T-cell (primary cell): ENCODE measurements around the gene MYBPC2. TPM values are rescaled to one million over a fixed set of nuclear protein-coding genes. Genes with fewer than 3 reads are reported as not detected.
"Not testable (repeated sequence)": the region's sequence is repeated elsewhere in the genome, so short reads cannot be mapped to it uniquely, and the experiment has no call there.

Experiments
- ATAC-seq, 4 experiments: fragments of 200-7000 bp in 3 of 4; fragments of 150-1000 bp in 1 of 4; cut with Tn5 transposase; replicated peaks in 1 of 4; 1 replicate in 3 of 4; 2 replicates in 1 of 4; pipeline ENCODE4 v1.10.0; 2021; ENCODE audit warnings: moderate library complexity in 3 of 4, mild to moderate bottlenecking in 2 of 4, moderate number of reproducible peaks in 1 of 4
- CTCF ChIA-PET, 2 donors: fragments of 300-600 bp; sonication (Branson Sonifier 250); formaldehyde crosslinking; loops; one replicate each; lab custom pipeline; 2022; ENCODE audit warnings: antibody characterized with exemption in 2 of 2; lab: Charles Lee
- POLR2A ChIA-PET, 2 donors: fragments of 300-600 bp; sonication (Branson Sonifier 250); formaldehyde crosslinking; loops; one replicate each; lab custom pipeline; 2022; ENCODE audit warnings: antibody characterized with exemption in 2 of 2; lab: Charles Lee
- DNase-seq, 35 experiments: peaks; one replicate each; pipeline versions ENCODE4 v3.0.0 to v3.0.0-alpha.2; 2013 to 2023
- H3K27ac ChIP-seq: one replicate; pipeline ENCODE4 v1.5.1; 2013; ENCODE audit warnings: low read length
- H3K27me3 ChIP-seq, 2 experiments: replicated peaks in 1 of 2; 1 replicate in 1 of 2; 2 replicates in 1 of 2; pipeline versions ENCODE4 v1.6.1 to v1.7.0; 2013; ENCODE audit warnings: low read length in 1 of 2, mixed read lengths in 1 of 2; ENCODE audit not compliant: control insufficient read depth in 2 of 2, insufficient read depth in 2 of 2; ENCODE audit errors: extremely low read depth in 1 of 2
- H3K36me3 ChIP-seq, 2 donors: 1 replicate in 1 of 2; 2 replicates in 1 of 2; pipeline versions ENCODE4 v1.6.1 to v1.7.0; 2013; ENCODE audit warnings: low read length in 1 of 2; ENCODE audit not compliant: control insufficient read depth in 2 of 2, insufficient read depth in 1 of 2; ENCODE audit errors: extremely low read depth in 1 of 2
- H3K4me1 ChIP-seq, 2 experiments: 1 replicate in 1 of 2; 2 replicates in 1 of 2; pipeline versions ENCODE4 v1.6.1 to v1.7.0; 2013; ENCODE audit warnings: low read length in 2 of 2, mixed read lengths in 1 of 2; ENCODE audit not compliant: insufficient read depth in 2 of 2, control insufficient read depth in 1 of 2; ENCODE audit errors: extremely low read depth in 1 of 2
- H3K4me3 ChIP-seq, 2 donors: 1 replicate in 1 of 2; 2 replicates in 1 of 2; pipeline versions ENCODE4 v1.5.1 to v1.7.0; 2013; ENCODE audit warnings: mild to moderate bottlenecking in 2 of 2, low read length in 1 of 2, moderate library complexity in 1 of 2; ENCODE audit not compliant: control insufficient read depth in 1 of 2; ENCODE audit errors: extremely low read depth in 1 of 2
- H3K9me3 ChIP-seq: 2 replicates; pipeline ENCODE4 v1.7.0; 2013
- H3K27ac Mint-ChIP-seq, 2 donors: one replicate each; pipeline ENCODE4 v1.8.0; 2020 to 2021; ENCODE audit warnings: mild to moderate bottlenecking in 2 of 2, mixed read lengths in 2 of 2
- H3K27me3 Mint-ChIP-seq, 2 donors: one replicate each; pipeline ENCODE4 v1.8.0; 2021 to 2022; ENCODE audit warnings: mixed read lengths in 2 of 2
- H3K36me3 Mint-ChIP-seq: one replicate; pipeline ENCODE4 v1.8.0; 2021; ENCODE audit warnings: mixed read lengths
- H3K4me1 Mint-ChIP-seq, 3 donors: one replicate each; pipeline ENCODE4 v1.8.0; 2020 to 2022; ENCODE audit warnings: mixed read lengths in 3 of 3, mild to moderate bottlenecking in 1 of 3
- H3K4me3 Mint-ChIP-seq, 3 donors: one replicate each; pipeline ENCODE4 v1.8.0; 2020 to 2022; ENCODE audit warnings: mild to moderate bottlenecking in 3 of 3, mixed read lengths in 3 of 3, moderate library complexity in 3 of 3
- H3K9me3 Mint-ChIP-seq, 3 donors: one replicate each; pipeline ENCODE4 v1.8.0; 2020 to 2022; ENCODE audit warnings: mixed read lengths in 3 of 3
- WGBS: methylation state at CpG from one replicate; pipeline ENCODE4 v1.1.5; 2013; ENCODE audit warnings: missing lambda C conversion rate; ENCODE audit not compliant: insufficient coverage; 5-methylcytosine and 5-hydroxymethylcytosine counted together
- total RNA-seq, 35 experiments: library from RNA in 6 of 35; stranded (reverse) in 6 of 35; fragments of 120-200 nt in 1 of 35; gene quantifications; one replicate each; pipeline versions ENCODE4 v1.2.1 to v1.2.4 and lab custom pipeline; 2013 to 2026

The MYBPC2 gene
- total RNA-seq, 5 donors from 2014 or later (not counting 1 experiment from before 2014, with no cell fraction given), result 0.28 to 0.38 TPM; not detected in 3

GRCh38 chr19:50465000-50465399, 32.3 kb downstream of the MYBPC2 start:
- CTCF ChIA-PET, result no interaction called here
- H3K9me3 ChIP-seq, result no peaks in the 10 kb centered on the region
- POLR2A ChIA-PET, result no interaction called here
- H3K4me1 Mint-ChIP-seq, result peaks cover 0 to 8% (median 4%) of the 10 kb centered on the region in 3 donors
- H3K9me3 Mint-ChIP-seq, result no peaks in the 10 kb centered on the region
- H3K27ac ChIP-seq, result no peak overlapping the region
- no peak overlapping the region for H3K4me3 ChIP-seq
- ATAC-seq (no peak), DNase-seq (no peak)
- WGBS, result 91% methylated on average over 13 of the region's 13 CpGs
- H3K4me3 Mint-ChIP-seq, result no peak overlapping the region
- no peaks in the 10 kb centered on the region for H3K36me3 Mint-ChIP-seq
- H3K27me3 Mint-ChIP-seq, result peaks cover 30 to 33% of the 10 kb centered on the region in 2 donors
- peaks cover 0 to 49% of the 10 kb centered on the region in 2 experiments for H3K27me3 ChIP-seq
- no peaks in the 10 kb centered on the region for H3K36me3 ChIP-seq
- peaks cover 0 to 7% of the 10 kb centered on the region in 2 experiments for H3K4me1 ChIP-seq
- no peak overlapping the region for H3K27ac Mint-ChIP-seq

GRCh38 chr19:50465986-50466705, 33.5 kb downstream of the MYBPC2 start:
- no peaks in the 10 kb centered on the region for H3K9me3 ChIP-seq
- H3K27ac ChIP-seq, result no peak overlapping the region
- H3K27me3 Mint-ChIP-seq, result peaks cover 25 to 26% of the 10 kb centered on the region in 2 donors
- peaks cover 0 to 5% of the 10 kb centered on the region in 2 experiments for H3K4me1 ChIP-seq
- peaks cover 0 to 39% of the 10 kb centered on the region in 2 experiments for H3K27me3 ChIP-seq
- H3K27ac Mint-ChIP-seq, result no peak overlapping the region
- CTCF ChIA-PET, result interaction anchor here in 1 of 2 donors (0.6 kb wide), 1 partner anchor 1279 kb away, joined by 3 read pairs; no protein-coding TSS in a partner anchor
- ATAC-seq (no peak), DNase-seq (no peak)
- no peaks in the 10 kb centered on the region for H3K36me3 Mint-ChIP-seq
- POLR2A ChIA-PET, result no interaction called here
- no peaks in the 10 kb centered on the region for H3K9me3 Mint-ChIP-seq
- peaks cover 0 to 4% (median 3%) of the 10 kb centered on the region in 3 donors for H3K4me1 Mint-ChIP-seq
- H3K4me3 Mint-ChIP-seq, result no peak overlapping the region
- no peaks in the 10 kb centered on the region for H3K36me3 ChIP-seq
- 84% methylated on average over 23 of the region's 29 CpGs for WGBS
- H3K4me3 ChIP-seq, result no peak overlapping the region

GRCh38 chr19:50466706-50467039, 34.0 kb downstream of the MYBPC2 start:
- no peak overlapping the region for H3K27ac Mint-ChIP-seq
- 81% methylated on average over 4 of the region's 11 CpGs for WGBS
- H3K9me3 Mint-ChIP-seq, result no peaks in the 10 kb centered on the region
- ChIA-PET CTCF (no interaction called here), POLR2A (no interaction called here)
- H3K4me1 ChIP-seq, result no peaks in the 10 kb centered on the region
- DNase-seq (no peak), ATAC-seq (no peak)
- peaks cover 0 to 33% of the 10 kb centered on the region in 2 experiments for H3K27me3 ChIP-seq
- H3K36me3 ChIP-seq, result no peaks in the 10 kb centered on the region
- no peak overlapping the region for H3K4me3 ChIP-seq
- no peak overlapping the region for H3K4me3 Mint-ChIP-seq
- H3K4me1 Mint-ChIP-seq, result no peaks in the 10 kb centered on the region
- no peak overlapping the region for H3K27ac ChIP-seq
- peaks cover 21 to 23% of the 10 kb centered on the region in 2 donors for H3K27me3 Mint-ChIP-seq
- no peaks in the 10 kb centered on the region for H3K36me3 Mint-ChIP-seq
- H3K9me3 ChIP-seq, result no peaks in the 10 kb centered on the region

- H3K36me3 ChIP-seq, result no peaks in the 10 kb centered on the region
These were observed 34.9 kb downstream of the MYBPC2 start for GRCh38 chr19:50467566-50467965.

GRCh38 chr19:50468818-50469217, 36.1 kb downstream of the MYBPC2 start:
- Mint-ChIP-seq H3K4me3 (no peak overlapping the region), H3K36me3 (no peaks in the 10 kb centered on the region), H3K9me3 (no peaks in the 10 kb centered on the region), H3K4me1 (no peaks in the 10 kb centered on the region), H3K27ac (no peak overlapping the region), H3K27me3 (peaks cover 14 to 17% of the 10 kb centered on the region in 2 donors)
- ChIA-PET POLR2A (no interaction called here), CTCF (interaction anchor here in 1 of 2 donors (0.7 kb wide), 1 partner anchor 593 kb away, joined by 3 read pairs; no protein-coding TSS in a partner anchor)
- Histone ChIP-seq H3K27ac (no peak overlapping the region), H3K27me3 (peaks cover 0 to 24% of the 10 kb centered on the region in 2 experiments), H3K4me3 (no peak overlapping the region), H3K4me1 (no peaks in the 10 kb centered on the region), H3K9me3 (no peaks in the 10 kb centered on the region), H3K36me3 (no peaks in the 10 kb centered on the region)
- no peak for DNase-seq
- no peak for ATAC-seq
- 80% methylated on average over 4 of the region's 6 CpGs for WGBS

More at GRCh38 chr19:50467566-50467965, 34.9 kb downstream of the MYBPC2 start:
- Histone ChIP-seq H3K9me3 (no peaks in the 10 kb centered on the region), H3K27ac (no peak overlapping the region), H3K4me3 (no peak overlapping the region), H3K27me3 (peaks cover 0 to 29% of the 10 kb centered on the region in 2 experiments), H3K4me1 (no peaks in the 10 kb centered on the region)
- WGBS, result 83% methylated on average over 15 of the region's 18 CpGs
- no peak for DNase-seq
- Mint-ChIP-seq H3K4me3 (no peak overlapping the region), H3K4me1 (no peaks in the 10 kb centered on the region), H3K27ac (no peak overlapping the region), H3K27me3 (peaks cover 19% of the 10 kb centered on the region in 2 donors), H3K9me3 (no peaks in the 10 kb centered on the region), H3K36me3 (no peaks in the 10 kb centered on the region)
- CTCF ChIA-PET, result no interaction called here
- ATAC-seq, result no peak
- POLR2A ChIA-PET, result no interaction called here

- H3K36me3 ChIP-seq, ATAC-seq, H3K9me3 ChIP-seq, H3K9me3 Mint-ChIP-seq, H3K4me3 Mint-ChIP-seq, H3K27ac ChIP-seq, H3K4me3 ChIP-seq, POLR2A ChIA-PET, H3K27ac Mint-ChIP-seq, DNase-seq, H3K36me3 Mint-ChIP-seq: not testable (repeated sequence)
- Histone ChIP-seq H3K27me3 (peaks cover 0 to 17% of the 10 kb centered on the region in 2 experiments), H3K4me1 (peaks cover 9 to 26% of the 10 kb centered on the region in 2 experiments)
- CTCF ChIA-PET, result interaction anchor here in 1 of 2 donors (0.6 kb wide), 1 partner anchor 46 kb away, joined by 3 read pairs; no protein-coding TSS in a partner anchor
- no CpG with 5 or more reads among the region's 3 CpGs for WGBS
- H3K4me1 Mint-ChIP-seq, result peaks cover 16 to 31% (median 21%) of the 10 kb centered on the region in 3 donors
- H3K27me3 Mint-ChIP-seq, result peaks cover 8 to 12% of the 10 kb centered on the region in 2 donors
These were observed 40.6 kb downstream of the MYBPC2 start for GRCh38 chr19:50473336-50473735.
